ENCODE measurements around the gene CPLANE2.

GRCh38 chr1:16249596-16250241 is 12.7 kb upstream of the CPLANE2 start:
- TF ChIP-seq MYC (IDR thresholded peaks at IDR 0.05; ENCODE audit: low read depth, low read length) (no peak), CTCF (IDR thresholded peaks at IDR 0.05; ENCODE audit: low read depth, low read length) (no peak), POLR2A (IDR thresholded peaks at IDR 0.05; ENCODE audit: extremely low read depth, insufficient read length) (no peak)
